ENCODE data around the gene SPOCK3. TPM values are rescaled to one million over a fixed set of nuclear protein-coding genes. Genes with fewer than 3 reads are reported as not detected.

The SPOCK3 gene
- total RNA-seq, 4 donors from 2014 or later, result not detected

- Histone ChIP-seq H3K4me3 (replicated peaks in 1 of 3) (no peak overlapping the region), H3K27ac (no peak overlapping the region), H3K27me3 (no peaks in the 10 kb centered on the region), H3K36me3 (no peaks in the 10 kb centered on the region), H3K9me3 (no peaks in the 10 kb centered on the region), H3K4me1 (no peaks in the 10 kb centered on the region)
- intact Hi-C loops (cut with DNase I), result no loop called here
- 17 to 31% methylated on average over 1 of the region's 1 CpG for WGBS, 2 donors
- DNase-seq, result no peak
- TF ChIP-seq POLR2A (IDR thresholded peaks at IDR 0.05), result no peak
- no peak for TF ChIP-seq CTCF (IDR thresholded peaks at IDR 0.05)
Measured at GRCh38 chr4:167177925-167178324, 56.4 kb downstream of the SPOCK3 start.

GRCh38 chr4:167176723-167177367 lies 57.4 kb downstream of the SPOCK3 start:
- Histone ChIP-seq H3K36me3 (no peaks in the 10 kb centered on the region), H3K4me1 (no peaks in the 10 kb centered on the region), H3K27ac (no peak overlapping the region), H3K4me3 (replicated peaks in 1 of 3) (no peak overlapping the region), H3K9me3 (no peaks in the 10 kb centered on the region), H3K27me3 (no peaks in the 10 kb centered on the region)
- WGBS, 2 donors, result 58 to 76% methylated on average over 6 of the region's 6 CpGs
- intact Hi-C loops (cut with DNase I), result no loop called here
- no peak for TF ChIP-seq POLR2A (IDR thresholded peaks at IDR 0.05)
- TF ChIP-seq CTCF (IDR thresholded peaks at IDR 0.05), result no peak
- DNase-seq, result no peak

GRCh38 chr4:167171928-167172327 lies 62.4 kb downstream of the SPOCK3 start:
- DNase-seq, result no peak
- Histone ChIP-seq H3K4me1 (no peaks in the 10 kb centered on the region), H3K4me3 (replicated peaks in 1 of 3) (no peak overlapping the region), H3K9me3 (no peaks in the 10 kb centered on the region), H3K27me3 (no peaks in the 10 kb centered on the region), H3K27ac (no peak overlapping the region), H3K36me3 (no peaks in the 10 kb centered on the region)
- intact Hi-C loops (cut with DNase I), result no loop called here
- WGBS, 2 donors, result 58 to 71% methylated on average over 1 of the region's 1 CpG
- no peak for TF ChIP-seq CTCF (IDR thresholded peaks at IDR 0.05)
- TF ChIP-seq POLR2A (IDR thresholded peaks at IDR 0.05), result no peak

- no peaks in the 10 kb centered on the region for H3K36me3 ChIP-seq
- WGBS, 2 donors, result 89 to 98% methylated on average over 2 of the region's 2 CpGs
- no peaks in the 10 kb centered on the region for H3K9me3 ChIP-seq
- no peak overlapping the region for H3K27ac ChIP-seq
- H3K4me3 ChIP-seq (replicated peaks in 1 of 3), result no peak overlapping the region
- TF ChIP-seq CTCF (IDR thresholded peaks at IDR 0.05) (no peak), POLR2A (IDR thresholded peaks at IDR 0.05) (no peak)
- H3K4me1 ChIP-seq, result no peaks in the 10 kb centered on the region
- DNase-seq, result no peak
- H3K27me3 ChIP-seq, result no peaks in the 10 kb centered on the region
- intact Hi-C loops (cut with DNase I), result no loop called here
Measured at GRCh38 chr4:167168611-167169010, 65.7 kb downstream of the SPOCK3 start.

- intact Hi-C loops (cut with DNase I), result no loop called here
Measured at GRCh38 chr4:167150587-167150986, 83.7 kb downstream of the SPOCK3 start.

More at GRCh38 chr4:167150587-167150986, 83.7 kb downstream of the SPOCK3 start:
- WGBS, 2 donors, result 79 to 82% methylated on average over 4 of the region's 4 CpGs
- H3K4me1 ChIP-seq, result no peaks in the 10 kb centered on the region
- no peaks in the 10 kb centered on the region for H3K9me3 ChIP-seq
- TF ChIP-seq POLR2A (IDR thresholded peaks at IDR 0.05) (no peak), CTCF (IDR thresholded peaks at IDR 0.05) (no peak)
- no peak overlapping the region for H3K27ac ChIP-seq
- H3K4me3 ChIP-seq (replicated peaks in 1 of 3), result no peak overlapping the region
- no peaks in the 10 kb centered on the region for H3K36me3 ChIP-seq
- H3K27me3 ChIP-seq, result no peaks in the 10 kb centered on the region
- no peak for DNase-seq
